ENCODE measurements around the gene SCPEP1. TPM values are rescaled to one million over a fixed set of nuclear protein-coding genes. Genes with fewer than 3 reads are reported as not detected.
A peak's percentile ranks its signal among the peaks of the same experiment; 100 is the strongest.

SCPEP1 gene
- total RNA-seq, 1 experiment from 2014 or later, result 44.3 TPM

DNA sequence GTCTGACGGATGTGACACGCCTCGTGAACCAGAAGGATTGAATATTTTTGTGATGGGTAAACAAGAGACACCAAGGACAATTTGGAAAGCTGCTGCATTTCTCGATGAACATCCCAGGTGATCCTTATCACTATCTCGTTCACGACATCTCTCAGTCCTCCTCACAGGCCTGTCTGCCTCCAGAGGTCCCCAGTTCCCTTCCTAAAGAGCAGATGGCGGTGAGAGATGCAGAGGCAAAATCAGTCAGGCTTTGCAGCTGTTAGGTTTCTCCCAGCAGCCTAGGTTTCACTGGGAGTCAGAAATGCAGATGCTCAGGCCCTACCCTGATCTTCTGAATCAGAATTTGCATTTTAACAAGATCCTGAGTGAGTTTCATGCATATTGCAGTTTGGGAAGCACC lies 23.6 kb downstream of the SCPEP1 start:
- intact Hi-C loops (cut with micrococcal nuclease; ENCODE audit: unreplicated experiment), result loop anchor here (10.0 kb wide), 1 partner anchor 113 kb away; no protein-coding TSS in a partner anchor
- DNase-seq, result no peak
- H3K4me3 Mint-ChIP-seq (ENCODE audit: unreplicated experiment), result no peak overlapping the region
- no peak for TF ChIP-seq CTCF (IDR thresholded peaks at IDR 0.05; ENCODE audit: insufficient read depth in 1 of 2, low read depth in 1 of 2, low read length in 1 of 2, severe bottlenecking in 1 of 2, unreplicated experiment in 1 of 2)
- Histone ChIP-seq H3K36me3 (ENCODE audit: control insufficient read depth, insufficient read depth, low read length) (no peaks in the 10 kb centered on the region), H3K4me3 (ENCODE audit: low read depth, low read length) (no peak overlapping the region), H3K27me3 (replicated peaks; ENCODE audit: control insufficient read depth, insufficient read depth, low read length) (no peaks in the 10 kb centered on the region), H3K9me3 (no peaks in the 10 kb centered on the region), H3K4me1 (no peaks in the 10 kb centered on the region)
- H3K36me3 Mint-ChIP-seq (ENCODE audit: insufficient read depth, unreplicated experiment), result no peaks in the 10 kb centered on the region
- no peaks in the 10 kb centered on the region for H3K4me1 Mint-ChIP-seq (ENCODE audit: low read depth, unreplicated experiment)
- ChIA-PET POLR2A (no interaction called here), CTCF (no interaction called here)
- H3K9me3 Mint-ChIP-seq (ENCODE audit: unreplicated experiment), result no peaks in the 10 kb centered on the region
- no peaks in the 10 kb centered on the region for H3K27me3 Mint-ChIP-seq (ENCODE audit: insufficient read depth, unreplicated experiment)
- BruUV-seq (replicated peaks), result no TSS peak
- no peak overlapping the region for H3K27ac Mint-ChIP-seq (ENCODE audit: unreplicated experiment)

GRCh38 chr17:57002904-57003303 lies 25.0 kb downstream of the SCPEP1 start:
- intact Hi-C loops (cut with micrococcal nuclease; ENCODE audit: unreplicated experiment), result loop anchor here (10.0 kb wide), 1 partner anchor 112 kb away; no protein-coding TSS in a partner anchor
- Histone ChIP-seq H3K4me1 (no peaks in the 10 kb centered on the region), H3K36me3 (ENCODE audit: control insufficient read depth, insufficient read depth, low read length) (no peaks in the 10 kb centered on the region), H3K4me3 (ENCODE audit: low read depth, low read length) (no peak overlapping the region), H3K9me3 (no peaks in the 10 kb centered on the region), H3K27me3 (replicated peaks; ENCODE audit: control insufficient read depth, insufficient read depth, low read length) (no peaks in the 10 kb centered on the region)
- H3K4me1 Mint-ChIP-seq (ENCODE audit: low read depth, unreplicated experiment), result no peaks in the 10 kb centered on the region
- CTCF ChIA-PET, result no interaction called here
- POLR2A ChIA-PET, result no interaction called here
- no peaks in the 10 kb centered on the region for H3K9me3 Mint-ChIP-seq (ENCODE audit: unreplicated experiment)
- no peak for DNase-seq
- TF ChIP-seq CTCF (IDR thresholded peaks at IDR 0.05; ENCODE audit: insufficient read depth in 1 of 2, low read depth in 1 of 2, low read length in 1 of 2, severe bottlenecking in 1 of 2, unreplicated experiment in 1 of 2), result no peak
- H3K36me3 Mint-ChIP-seq (ENCODE audit: insufficient read depth, unreplicated experiment), result no peaks in the 10 kb centered on the region
- no peak overlapping the region for H3K27ac Mint-ChIP-seq (ENCODE audit: unreplicated experiment)
- no peak overlapping the region for H3K4me3 Mint-ChIP-seq (ENCODE audit: unreplicated experiment)
- BruUV-seq (replicated peaks), result no TSS peak
- H3K27me3 Mint-ChIP-seq (ENCODE audit: insufficient read depth, unreplicated experiment), result no peaks in the 10 kb centered on the region

GRCh38 chr17:57004944-57005579 lies 27.1 kb downstream of the SCPEP1 start:
- DNase-seq, result peak in 1 of 2 experiments; percentile 10
- Histone ChIP-seq H3K36me3 (ENCODE audit: control insufficient read depth, insufficient read depth, low read length) (no peaks in the 10 kb centered on the region), H3K27me3 (replicated peaks; ENCODE audit: control insufficient read depth, insufficient read depth, low read length) (no peaks in the 10 kb centered on the region), H3K4me3 (ENCODE audit: low read depth, low read length) (no peak overlapping the region), H3K9me3 (no peaks in the 10 kb centered on the region), H3K4me1 (no peaks in the 10 kb centered on the region)
- intact Hi-C loops (cut with micrococcal nuclease; ENCODE audit: unreplicated experiment), result loop anchor here (10.0 kb wide), 1 partner anchor 110 kb away; no protein-coding TSS in a partner anchor
- ChIA-PET CTCF (no interaction called here), POLR2A (no interaction called here)
- Mint-ChIP-seq H3K27ac (ENCODE audit: unreplicated experiment) (no peak overlapping the region), H3K36me3 (ENCODE audit: insufficient read depth, unreplicated experiment) (no peaks in the 10 kb centered on the region), H3K4me1 (ENCODE audit: low read depth, unreplicated experiment) (peaks cover 3% of the 10 kb centered on the region), H3K9me3 (ENCODE audit: unreplicated experiment) (no peaks in the 10 kb centered on the region), H3K4me3 (ENCODE audit: unreplicated experiment) (no peak overlapping the region), H3K27me3 (ENCODE audit: insufficient read depth, unreplicated experiment) (no peaks in the 10 kb centered on the region)
- peak; percentile 29 to 50 for TF ChIP-seq CTCF (IDR thresholded peaks at IDR 0.05; ENCODE audit: insufficient read depth in 1 of 2, low read depth in 1 of 2, low read length in 1 of 2, severe bottlenecking in 1 of 2, unreplicated experiment in 1 of 2)
- no TSS peak for BruUV-seq (replicated peaks)
